A673 (cell line): ENCODE results near the gene WDR37.

ENCODE experiments used
- EZH2 ChIP-seq: fragments of 200-600 bp; sonication (generic); IDR thresholded peaks from 2 replicates; pipeline ENCODE4 v1.6.1; 2017; ENCODE audit warnings: borderline replicate concordance, low read depth, mild to moderate bottlenecking, mixed read lengths, antibody characterized with exemption, low read length; ENCODE audit not compliant: poor library complexity, severe bottlenecking
- TF ChIP-seq, protein P1 (sequence below): fragments of 300-800, 200-600 bp; sonication (generic); conservative IDR thresholded peaks from 2 replicates; pipeline ENCODE4 v1.5.1; 2017; ENCODE audit warnings: low read depth, mild to moderate bottlenecking, antibody characterized with exemption, low read length, moderate library complexity, mixed read lengths

DNA sequence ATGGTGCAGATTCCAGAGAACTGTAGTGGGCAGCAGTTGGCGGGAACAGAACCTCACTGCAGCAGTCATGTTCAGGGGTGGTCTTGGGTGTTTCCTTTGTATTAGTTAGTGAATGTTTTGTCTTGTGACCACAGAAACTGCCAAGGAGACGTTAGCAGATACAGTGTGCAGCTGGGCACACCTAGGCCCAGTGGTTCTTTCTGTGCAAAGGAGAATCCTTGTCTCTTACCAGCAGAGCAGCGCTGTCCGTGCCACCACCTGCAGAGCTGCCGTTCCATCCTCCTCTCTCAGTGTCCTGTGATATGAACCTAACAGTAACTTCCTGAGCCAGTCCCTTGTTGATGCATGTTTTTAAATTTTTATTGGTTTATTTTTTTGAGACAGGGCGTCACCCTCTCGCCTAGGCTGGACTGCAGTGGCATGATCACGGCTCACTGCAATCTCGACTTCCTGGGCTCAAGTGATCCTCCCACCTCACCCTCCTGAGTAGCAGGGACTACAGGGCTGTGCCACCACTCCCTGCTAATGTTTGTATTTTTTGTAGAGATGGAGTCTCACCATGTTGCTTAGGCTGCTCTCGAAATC lies 60.6 kb downstream of the WDR37 start:
- TF ChIP-seq, protein P1, sequence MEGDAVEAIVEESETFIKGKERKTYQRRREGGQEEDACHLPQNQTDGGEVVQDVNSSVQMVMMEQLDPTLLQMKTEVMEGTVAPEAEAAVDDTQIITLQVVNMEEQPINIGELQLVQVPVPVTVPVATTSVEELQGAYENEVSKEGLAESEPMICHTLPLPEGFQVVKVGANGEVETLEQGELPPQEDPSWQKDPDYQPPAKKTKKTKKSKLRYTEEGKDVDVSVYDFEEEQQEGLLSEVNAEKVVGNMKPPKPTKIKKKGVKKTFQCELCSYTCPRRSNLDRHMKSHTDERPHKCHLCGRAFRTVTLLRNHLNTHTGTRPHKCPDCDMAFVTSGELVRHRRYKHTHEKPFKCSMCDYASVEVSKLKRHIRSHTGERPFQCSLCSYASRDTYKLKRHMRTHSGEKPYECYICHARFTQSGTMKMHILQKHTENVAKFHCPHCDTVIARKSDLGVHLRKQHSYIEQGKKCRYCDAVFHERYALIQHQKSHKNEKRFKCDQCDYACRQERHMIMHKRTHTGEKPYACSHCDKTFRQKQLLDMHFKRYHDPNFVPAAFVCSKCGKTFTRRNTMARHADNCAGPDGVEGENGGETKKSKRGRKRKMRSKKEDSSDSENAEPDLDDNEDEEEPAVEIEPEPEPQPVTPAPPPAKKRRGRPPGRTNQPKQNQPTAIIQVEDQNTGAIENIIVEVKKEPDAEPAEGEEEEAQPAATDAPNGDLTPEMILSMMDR, result no peak
- no peak for TF ChIP-seq EZH2
